Parathyroid adenoma (tissue), 2 donors: ENCODE measurements around the gene APEH.

Source experiments
- H2AFZ ChIP-seq: fragments of 300-600 bp; sonication (generic); one replicate; pipeline ENCODE4 v1.7.0; 2017; ENCODE audit warnings: antibody characterized with exemption, mild to moderate bottlenecking
- H3K27ac ChIP-seq: fragments of 300-600 bp; sonication (generic); one replicate; pipeline ENCODE4 v1.7.0; 2017
- H3K27me3 ChIP-seq: fragments of 300-600 bp; sonication (generic); one replicate; pipeline ENCODE4 v1.7.0; 2017; ENCODE audit warnings: low read length; ENCODE audit not compliant: control insufficient read depth, insufficient read depth
- H3K36me3 ChIP-seq: fragments of 300-600 bp; sonication (generic); one replicate; pipeline ENCODE4 v1.7.0; 2017; ENCODE audit warnings: low read length; ENCODE audit not compliant: control insufficient read depth, insufficient read depth
- H3K4me1 ChIP-seq: fragments of 300-600 bp; sonication (generic); one replicate; pipeline ENCODE4 v1.7.0; 2017; ENCODE audit warnings: control low read depth
- H3K4me2 ChIP-seq: fragments of 300-600 bp; sonication (generic); one replicate; pipeline ENCODE4 v1.7.0; 2017; ENCODE audit warnings: low read length
- H3K4me3 ChIP-seq: fragments of 300-600 bp; sonication (generic); one replicate; pipeline ENCODE4 v1.7.0; 2017; ENCODE audit warnings: low read depth, low read length
- H3K79me2 ChIP-seq: fragments of 300-600 bp; sonication (generic); one replicate; pipeline ENCODE4 v1.7.0; 2017; ENCODE audit warnings: control low read depth
- H3K9ac ChIP-seq: fragments of 300-600 bp; sonication (generic); one replicate; pipeline ENCODE4 v1.7.0; 2017; ENCODE audit warnings: mild to moderate bottlenecking
- H3K9me3 ChIP-seq: fragments of 300-600 bp; sonication (generic); one replicate; pipeline ENCODE4 v1.7.0; 2017; ENCODE audit warnings: low read length; ENCODE audit not compliant: control insufficient read depth
- TF ChIP-seq, protein P1 (sequence below): fragments of 300-600 bp; sonication (generic); IDR thresholded peaks from one replicate; pipeline ENCODE4 v1.7.0; 2017; ENCODE audit warnings: antibody characterized with exemption, mild to moderate bottlenecking
- donor health status: primary hyperparathyroidism.

Gene APEH

DNA sequence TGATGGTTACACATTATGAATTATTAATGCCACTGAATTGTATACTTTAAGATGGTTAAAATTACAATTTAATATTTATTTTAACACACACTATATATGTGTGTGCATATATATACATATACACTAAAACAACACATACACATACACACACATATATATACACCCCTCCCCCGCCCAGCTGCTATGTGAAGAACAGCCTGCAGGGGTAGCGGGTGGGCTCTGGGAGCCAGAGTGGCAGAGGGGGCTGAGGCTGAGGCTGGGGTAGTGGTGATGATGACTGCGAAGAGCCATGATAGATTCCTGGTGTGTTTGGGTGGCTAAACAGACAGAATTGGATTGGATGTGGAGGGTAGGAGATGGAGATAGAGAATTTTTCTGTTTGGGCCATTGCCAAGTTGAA, 39.4 kb upstream of the APEH start:
- H2AFZ ChIP-seq = no peak overlapping the region
- TF ChIP-seq, protein P1, sequence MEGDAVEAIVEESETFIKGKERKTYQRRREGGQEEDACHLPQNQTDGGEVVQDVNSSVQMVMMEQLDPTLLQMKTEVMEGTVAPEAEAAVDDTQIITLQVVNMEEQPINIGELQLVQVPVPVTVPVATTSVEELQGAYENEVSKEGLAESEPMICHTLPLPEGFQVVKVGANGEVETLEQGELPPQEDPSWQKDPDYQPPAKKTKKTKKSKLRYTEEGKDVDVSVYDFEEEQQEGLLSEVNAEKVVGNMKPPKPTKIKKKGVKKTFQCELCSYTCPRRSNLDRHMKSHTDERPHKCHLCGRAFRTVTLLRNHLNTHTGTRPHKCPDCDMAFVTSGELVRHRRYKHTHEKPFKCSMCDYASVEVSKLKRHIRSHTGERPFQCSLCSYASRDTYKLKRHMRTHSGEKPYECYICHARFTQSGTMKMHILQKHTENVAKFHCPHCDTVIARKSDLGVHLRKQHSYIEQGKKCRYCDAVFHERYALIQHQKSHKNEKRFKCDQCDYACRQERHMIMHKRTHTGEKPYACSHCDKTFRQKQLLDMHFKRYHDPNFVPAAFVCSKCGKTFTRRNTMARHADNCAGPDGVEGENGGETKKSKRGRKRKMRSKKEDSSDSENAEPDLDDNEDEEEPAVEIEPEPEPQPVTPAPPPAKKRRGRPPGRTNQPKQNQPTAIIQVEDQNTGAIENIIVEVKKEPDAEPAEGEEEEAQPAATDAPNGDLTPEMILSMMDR = no peak
- no peaks in the 10 kb centered on the region for H3K36me3 ChIP-seq
- H3K27ac ChIP-seq = no peak overlapping the region
- H3K9ac ChIP-seq = no peak overlapping the region
- no peaks in the 10 kb centered on the region for H3K4me1 ChIP-seq
- no peak overlapping the region for H3K4me2 ChIP-seq
- H3K27me3 ChIP-seq = no peaks in the 10 kb centered on the region
- peaks cover 6% of the 10 kb centered on the region for H3K79me2 ChIP-seq
- H3K9me3 ChIP-seq = no peaks in the 10 kb centered on the region
- no peak overlapping the region for H3K4me3 ChIP-seq

DNA sequence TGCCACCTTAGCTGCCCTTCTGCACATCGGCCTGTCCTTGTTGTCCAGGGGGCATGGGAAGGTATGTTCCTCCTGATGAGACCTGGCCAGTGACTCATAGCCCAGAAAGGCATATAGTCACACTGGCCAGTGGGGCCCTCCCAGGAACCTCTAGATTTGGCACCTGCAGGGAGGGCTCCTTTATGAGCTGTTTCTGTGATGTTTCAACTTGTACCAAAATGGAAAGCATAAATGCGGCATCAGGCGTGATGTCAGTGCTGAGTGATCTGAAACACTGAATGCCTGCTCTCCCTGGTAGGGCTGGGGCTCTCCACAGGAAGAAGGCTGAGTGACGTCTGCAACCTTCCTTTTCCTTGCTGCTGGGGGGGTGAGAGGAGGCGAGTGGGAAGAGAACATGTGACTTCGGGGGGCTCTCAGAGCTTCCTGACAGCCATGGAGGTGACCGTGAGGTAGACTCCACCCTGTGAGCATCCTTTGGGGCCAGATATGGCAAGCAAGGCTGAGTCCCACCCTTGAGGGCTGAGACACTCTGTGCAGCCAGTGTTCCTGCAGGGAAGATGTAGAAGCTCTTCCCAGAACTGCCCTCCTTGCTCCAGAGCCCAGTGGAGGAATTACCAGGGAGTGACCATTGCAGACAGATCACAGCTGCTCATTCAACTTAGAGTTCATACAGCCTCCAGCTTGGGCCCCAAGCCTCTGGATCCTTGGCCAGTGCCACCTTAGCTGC, 37.1 kb upstream of the APEH start:
- no peak overlapping the region for H3K4me2 ChIP-seq
- H3K36me3 ChIP-seq = no peaks in the 10 kb centered on the region
- no peak overlapping the region for H2AFZ ChIP-seq
- H3K4me1 ChIP-seq = no peaks in the 10 kb centered on the region
- TF ChIP-seq, protein P1 = no peak
- H3K9me3 ChIP-seq = no peaks in the 10 kb centered on the region
- no peak overlapping the region for H3K4me3 ChIP-seq
- no peak overlapping the region for H3K27ac ChIP-seq
- H3K79me2 ChIP-seq = no peaks in the 10 kb centered on the region
- H3K27me3 ChIP-seq = no peaks in the 10 kb centered on the region
- no peak overlapping the region for H3K9ac ChIP-seq

DNA sequence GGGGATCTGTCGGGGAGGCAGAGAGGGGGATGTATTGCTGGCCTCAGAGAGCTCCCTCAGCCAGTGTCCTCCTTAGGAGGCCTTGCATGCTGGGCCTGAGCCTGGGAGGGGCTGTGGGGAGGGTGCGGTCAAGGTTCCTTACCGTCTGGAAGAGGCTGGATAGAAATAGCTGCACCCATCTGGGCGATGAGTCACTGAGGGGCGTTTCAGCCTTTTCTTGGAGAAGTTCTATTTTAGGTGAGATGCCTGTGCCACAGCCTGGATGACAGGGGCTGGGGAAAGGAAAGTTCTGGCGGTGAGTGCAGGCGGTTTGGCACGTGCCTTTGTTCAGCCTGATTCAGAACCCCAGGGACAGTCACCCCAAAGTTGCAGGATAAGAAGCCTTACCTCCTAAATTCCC, 35.7 kb upstream of the APEH start:
- H3K9ac ChIP-seq = no peak overlapping the region
- H3K36me3 ChIP-seq = no peaks in the 10 kb centered on the region
- no peak overlapping the region for H3K4me3 ChIP-seq
- no peaks in the 10 kb centered on the region for H3K4me1 ChIP-seq
- no peaks in the 10 kb centered on the region for H3K27me3 ChIP-seq
- no peak overlapping the region for H3K27ac ChIP-seq
- no peak overlapping the region for H3K4me2 ChIP-seq
- H2AFZ ChIP-seq = no peak overlapping the region
- peaks cover 2% of the 10 kb centered on the region for H3K79me2 ChIP-seq
- TF ChIP-seq, protein P1 = no peak
- no peaks in the 10 kb centered on the region for H3K9me3 ChIP-seq

DNA sequence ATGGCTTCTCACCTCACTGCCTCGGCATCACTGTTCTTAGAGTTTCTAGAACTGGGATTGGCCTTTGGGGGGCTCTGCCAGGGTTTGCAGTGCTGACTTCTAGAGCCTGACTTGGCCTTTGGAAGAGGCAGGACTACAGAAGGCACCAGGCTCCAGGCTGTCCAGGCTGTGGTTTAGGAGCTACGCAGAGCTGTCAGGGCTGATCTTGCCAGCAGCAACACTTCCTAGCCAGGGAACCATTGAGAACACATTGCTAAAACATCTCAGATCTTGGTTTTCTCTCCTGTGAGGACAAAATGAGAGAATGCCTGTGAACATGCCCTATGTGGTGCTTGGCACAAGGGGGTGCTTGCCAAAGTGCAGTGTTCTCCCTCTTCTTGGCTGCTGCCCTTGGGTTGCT, 34.6 kb upstream of the APEH start:
- Histone ChIP-seq H3K27me3 (no peaks in the 10 kb centered on the region), H3K9me3 (no peaks in the 10 kb centered on the region), H3K4me1 (no peaks in the 10 kb centered on the region), H3K4me3 (no peak overlapping the region), H3K27ac (no peak overlapping the region), H3K79me2 (peaks cover 3% of the 10 kb centered on the region), H3K4me2 (no peak overlapping the region), H3K9ac (no peak overlapping the region), H2AFZ (no peak overlapping the region), H3K36me3 (no peaks in the 10 kb centered on the region)
- TF ChIP-seq, protein P1 = no peak

DNA sequence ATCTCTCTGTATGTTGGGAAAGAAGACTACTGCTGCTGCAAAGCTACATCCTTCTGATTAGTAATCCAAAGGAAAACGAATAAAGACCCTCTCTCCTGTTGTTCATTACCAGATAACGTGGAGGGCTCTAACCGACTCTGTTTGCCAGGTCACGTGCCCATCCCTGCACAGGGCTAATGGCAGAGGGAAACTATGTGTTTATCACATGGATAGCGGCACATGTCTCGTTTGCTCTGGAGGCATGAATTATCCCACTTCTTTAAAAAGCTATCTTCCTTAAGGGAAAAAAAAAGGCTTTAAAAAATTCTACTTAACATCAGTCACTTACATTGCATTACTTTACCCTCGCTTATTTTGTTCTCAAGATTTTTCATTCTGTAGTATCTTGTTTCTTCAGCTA, 32.9 kb upstream of the APEH start:
- Histone ChIP-seq H3K4me2 (no peak overlapping the region), H3K27me3 (no peaks in the 10 kb centered on the region)

More for the DNA sequence above, 32.9 kb upstream of the APEH start:
- Histone ChIP-seq H3K4me1 (no peaks in the 10 kb centered on the region), H3K4me3 (no peak overlapping the region), H3K79me2 (peaks cover 3% of the 10 kb centered on the region), H3K36me3 (no peaks in the 10 kb centered on the region), H3K27ac (no peak overlapping the region), H3K9ac (no peak overlapping the region), H3K9me3 (no peaks in the 10 kb centered on the region), H2AFZ (no peak overlapping the region)
- TF ChIP-seq, protein P1 = no peak
